GM11168 (cell line): ENCODE data around the gene CCSER1.
"Not testable (repeated sequence)": the region's sequence is repeated elsewhere in the genome, so short reads cannot be mapped to it uniquely, and the experiment has no call there.

Experiments used
- in situ Hi-C: fragments of 300-500 bp; cut with MboI; formaldehyde crosslinking; loops from one replicate; pipeline ENCODE4 v1.12.0; 2022; ENCODE audit warnings: low sequenced_read_pairs; ENCODE audit not compliant: unreplicated experiment

Gene CCSER1

DNA sequence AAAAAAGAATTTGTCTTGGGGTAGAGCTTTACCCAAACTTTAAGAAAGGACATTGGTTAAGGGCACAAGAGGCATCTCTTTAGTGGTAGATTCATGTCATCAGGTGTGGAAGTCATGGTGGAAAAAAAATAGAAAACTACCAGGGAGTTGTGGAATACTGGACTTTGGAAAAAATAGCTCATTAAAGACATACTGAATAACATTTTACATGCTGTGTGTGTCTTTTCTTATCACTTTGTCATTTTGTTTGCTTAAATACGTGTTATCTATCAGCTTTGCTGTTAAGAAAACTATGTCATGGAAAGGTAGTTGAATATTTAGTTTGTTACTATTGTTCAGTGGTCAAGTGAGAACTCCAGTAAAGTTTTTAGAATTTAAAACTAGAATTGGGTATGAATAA lies 147.0 kb downstream of the CCSER1 start:
- in situ Hi-C loops: no loop called here

DNA sequence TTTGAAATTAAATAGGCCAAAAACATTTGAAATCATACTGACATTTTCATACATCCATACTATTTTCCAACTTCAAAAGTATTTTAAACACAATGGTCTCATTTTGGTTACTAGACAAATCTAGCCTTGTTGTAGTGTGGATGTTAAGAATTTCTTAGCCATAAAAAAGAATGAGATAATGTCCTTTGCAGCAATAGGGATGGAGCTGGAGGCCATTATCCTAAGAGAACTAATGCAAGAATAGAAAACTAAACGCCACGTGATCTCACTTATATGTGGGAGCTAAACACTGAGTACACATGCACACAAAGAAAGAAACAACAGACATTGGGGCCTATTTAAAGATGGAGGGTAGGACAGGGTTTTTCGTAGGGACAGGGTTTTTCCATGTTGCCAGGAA lies 153.8 kb downstream of the CCSER1 start:
- in situ Hi-C loops: loop anchor here (25.0 kb wide), 1 partner anchor 169 kb away; no protein-coding TSS in a partner anchor

DNA sequence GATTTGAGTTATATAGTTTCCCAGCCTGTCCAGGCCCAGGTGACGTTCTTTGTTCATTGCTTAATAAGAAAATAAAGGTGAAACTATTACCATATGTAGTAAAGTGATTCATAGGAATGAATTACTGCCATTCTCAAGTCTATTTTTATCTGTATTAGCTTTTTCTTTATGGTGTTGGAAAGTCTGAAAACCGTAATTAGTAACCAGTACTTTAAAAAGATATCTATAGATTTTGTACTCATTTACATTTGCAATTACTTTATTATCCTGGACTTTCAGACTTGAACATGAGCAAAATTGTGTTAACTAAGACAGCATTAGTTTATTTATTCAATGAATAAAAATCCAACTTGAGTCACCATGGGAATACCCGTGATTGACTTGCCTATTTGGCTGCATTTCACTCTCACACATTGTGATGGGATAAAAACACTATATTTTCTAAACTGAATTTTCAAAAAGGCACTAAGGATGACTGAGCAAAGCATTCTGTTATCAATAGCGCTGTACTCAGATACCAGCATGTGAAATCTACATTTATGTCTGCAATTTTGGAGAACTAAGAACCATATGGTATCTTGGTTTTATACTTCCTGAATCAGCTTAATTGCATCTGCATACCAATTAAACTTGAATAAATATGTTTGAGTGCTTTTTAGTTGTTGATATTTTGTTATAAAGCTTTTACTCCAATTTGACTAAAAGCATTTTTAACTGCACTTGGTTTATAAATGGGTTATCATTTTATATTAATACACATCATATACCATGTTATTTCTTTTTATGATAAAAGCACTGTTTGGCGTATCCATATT lies 154.6 kb downstream of the CCSER1 start:
- in situ Hi-C loops: loop anchor here (25.0 kb wide), 1 partner anchor 169 kb away; no protein-coding TSS in a partner anchor

DNA sequence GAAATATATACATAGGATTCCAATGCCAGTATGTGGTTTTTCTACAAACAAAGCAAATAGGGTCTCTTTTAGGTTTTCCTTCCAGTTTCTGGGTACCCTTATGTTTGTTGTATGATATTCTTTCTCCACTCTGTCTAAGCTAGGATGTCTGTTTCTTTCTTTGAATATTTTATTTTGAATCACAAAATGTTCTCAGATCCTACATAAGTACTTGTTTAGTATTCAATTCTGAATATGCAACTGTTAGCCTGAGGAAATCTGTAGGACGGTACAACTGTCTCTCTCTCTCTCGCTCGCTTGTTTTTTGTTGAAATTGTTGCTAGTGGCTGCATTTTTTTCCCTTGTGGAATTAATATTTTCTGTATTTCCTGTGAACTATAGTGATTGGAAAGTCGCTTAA lies 163.2 kb downstream of the CCSER1 start:
- in situ Hi-C loops: loop anchor here (25.0 kb wide), 1 partner anchor 178 kb away; no protein-coding TSS in a partner anchor

DNA sequence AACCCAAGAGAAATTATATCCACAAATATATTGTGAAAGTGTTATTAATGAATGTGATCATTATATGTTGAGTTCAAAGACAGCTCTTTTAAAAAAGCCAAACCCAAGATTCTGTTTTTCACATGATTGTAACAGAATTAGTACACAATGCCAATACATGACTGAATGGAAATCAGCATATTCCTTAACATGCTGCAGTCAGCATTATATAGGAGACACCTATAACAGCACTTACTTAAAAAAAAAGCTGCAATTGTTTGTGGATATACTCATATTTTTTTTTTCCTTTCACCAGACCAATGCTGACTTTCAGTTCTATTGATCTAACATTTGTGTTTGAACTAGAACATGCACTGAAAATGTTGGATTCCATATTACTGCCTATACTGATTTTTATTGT lies 165.2 kb downstream of the CCSER1 start:
- in situ Hi-C loops: loop anchor here (25.0 kb wide), 1 partner anchor 180 kb away; no protein-coding TSS in a partner anchor

DNA sequence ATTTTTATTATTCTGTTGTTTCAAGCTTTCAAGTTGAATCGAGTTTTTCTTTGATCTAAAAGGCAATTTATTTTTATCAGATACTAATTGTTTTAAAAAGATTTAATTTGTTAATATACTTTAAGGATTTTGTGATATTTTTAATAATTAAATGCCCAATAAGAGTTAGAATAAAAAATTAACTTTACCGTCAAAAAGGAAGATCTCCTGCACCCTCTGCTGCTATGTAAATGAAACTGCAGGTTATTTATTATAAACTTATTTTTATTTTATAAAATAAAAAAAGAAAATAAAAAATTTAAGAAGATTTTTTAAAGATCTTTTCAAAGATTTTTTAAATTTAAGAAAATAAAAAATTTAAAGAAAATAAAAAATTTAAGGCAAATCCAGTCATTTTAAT lies 166.1 kb downstream of the CCSER1 start:
- in situ Hi-C loops: loop anchor here (25.0 kb wide), 1 partner anchor 181 kb away; no protein-coding TSS in a partner anchor

DNA sequence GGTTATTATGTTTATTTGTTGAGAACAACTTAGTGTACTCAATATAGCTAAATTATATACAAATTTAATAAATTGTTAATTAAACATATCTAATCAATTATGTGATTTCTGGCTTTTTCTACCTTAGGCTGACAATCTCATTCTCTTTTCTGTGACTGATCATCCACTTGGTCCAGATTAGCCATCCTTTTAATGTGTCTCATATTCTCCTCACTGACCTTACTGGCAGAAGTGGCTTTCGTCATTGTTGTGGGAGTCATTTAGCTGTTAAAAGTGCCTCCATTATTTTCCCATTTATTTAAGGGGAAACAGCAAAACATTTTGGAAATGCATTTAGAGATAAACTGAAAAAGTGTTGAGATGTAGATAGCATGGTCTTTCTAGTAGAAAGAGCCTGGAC lies 172.2 kb downstream of the CCSER1 start:
- in situ Hi-C loops: loop anchor here (25.0 kb wide), 1 partner anchor 187 kb away; no protein-coding TSS in a partner anchor

DNA sequence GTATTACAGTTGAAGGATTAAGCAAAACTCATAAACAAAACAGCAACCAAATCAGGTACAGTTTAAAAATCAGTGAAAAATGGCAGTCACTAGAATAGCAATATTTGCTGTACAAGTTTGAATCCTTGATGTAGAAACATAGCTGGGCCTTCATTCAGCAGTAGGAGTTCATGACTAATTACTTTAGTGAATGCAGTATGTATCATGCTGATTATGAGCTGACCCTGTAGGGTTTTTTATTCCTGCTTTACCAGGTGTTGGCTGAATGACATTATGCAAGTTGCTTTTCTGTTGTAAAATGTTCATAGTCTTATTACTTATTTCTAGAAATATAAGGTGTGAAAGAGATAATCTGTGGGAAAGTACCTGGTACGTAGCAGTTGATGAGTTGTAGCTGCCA lies 179.6 kb downstream of the CCSER1 start:
- in situ Hi-C loops: no loop called here

DNA sequence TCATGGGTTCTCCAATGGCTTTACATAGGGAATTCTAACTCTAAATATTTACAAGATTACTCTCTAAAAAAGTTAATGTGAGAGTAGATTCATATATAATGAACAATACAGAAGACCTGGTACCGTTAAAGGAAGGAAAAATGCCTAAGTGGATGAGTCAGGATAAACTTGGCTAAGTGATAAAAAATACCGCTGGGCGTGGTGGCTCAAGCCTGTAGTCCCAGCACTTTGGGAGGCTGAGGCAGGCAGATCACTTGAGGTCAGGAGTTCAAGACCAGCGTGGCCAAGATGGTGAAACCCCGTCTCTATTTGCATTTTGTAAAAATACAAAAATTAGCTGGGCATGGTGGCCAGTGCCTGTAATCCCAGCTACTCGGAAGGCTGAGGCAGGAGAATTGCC lies 189.9 kb downstream of the CCSER1 start:
- in situ Hi-C loops: not testable (repeated sequence)

DNA sequence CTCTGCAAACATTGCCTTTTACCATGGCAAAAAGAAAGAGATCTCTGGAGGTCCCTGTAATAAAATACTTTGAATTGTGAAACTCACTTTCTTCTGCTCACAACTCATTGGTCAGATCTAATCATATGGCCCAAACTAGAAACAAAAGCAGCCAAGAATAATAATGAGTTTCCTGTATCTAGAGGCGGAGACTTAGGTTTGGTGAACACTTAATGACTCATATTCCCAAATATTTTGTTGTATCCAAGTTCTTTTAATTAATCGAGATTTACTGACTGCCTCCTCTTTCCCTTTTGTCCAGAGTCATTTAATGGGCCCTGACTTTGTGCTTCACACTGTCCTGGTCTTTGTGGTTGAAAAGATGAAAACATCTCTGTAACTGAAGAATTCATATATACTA lies 190.6 kb downstream of the CCSER1 start:
- in situ Hi-C loops: no loop called here

DNA sequence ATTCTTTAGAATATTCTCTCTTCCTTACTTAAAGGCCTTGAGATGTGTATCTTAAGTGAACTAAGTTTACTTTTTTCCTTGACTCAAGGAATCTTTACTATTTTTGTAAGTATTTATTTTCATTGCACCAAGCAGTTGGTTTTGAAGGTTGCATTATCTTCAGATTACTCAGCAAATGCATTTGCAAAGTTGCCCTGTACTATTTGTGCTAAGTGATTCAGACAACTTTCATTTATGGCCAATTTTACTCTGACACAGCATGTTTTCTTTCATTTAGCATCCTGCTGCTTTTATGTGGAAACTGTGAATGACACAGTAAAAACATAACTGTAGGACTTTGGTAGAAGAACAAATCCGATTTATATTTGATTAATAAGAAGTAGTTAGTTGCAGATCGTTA lies 191.0 kb downstream of the CCSER1 start:
- in situ Hi-C loops: no loop called here

DNA sequence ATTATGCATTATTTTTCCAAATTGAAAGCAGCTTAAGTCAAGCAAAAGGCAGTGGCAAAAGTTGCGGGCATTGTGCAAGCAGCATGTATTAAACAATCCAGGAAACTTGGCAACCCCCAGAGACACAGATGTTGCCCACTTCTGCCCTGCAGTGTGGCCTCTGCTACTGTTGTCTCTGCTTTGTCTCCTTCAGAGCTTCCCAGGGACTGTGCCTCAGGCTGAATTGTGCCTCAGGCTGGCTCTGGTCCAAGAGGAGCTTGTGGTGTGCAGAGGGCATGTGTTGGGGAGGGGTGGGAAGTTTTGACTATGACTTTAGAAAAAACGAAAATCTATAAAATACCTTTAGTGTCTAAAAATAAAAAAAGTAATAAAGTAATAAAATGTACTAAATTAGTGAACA lies 201.4 kb downstream of the CCSER1 start:
- in situ Hi-C loops: no loop called here

DNA sequence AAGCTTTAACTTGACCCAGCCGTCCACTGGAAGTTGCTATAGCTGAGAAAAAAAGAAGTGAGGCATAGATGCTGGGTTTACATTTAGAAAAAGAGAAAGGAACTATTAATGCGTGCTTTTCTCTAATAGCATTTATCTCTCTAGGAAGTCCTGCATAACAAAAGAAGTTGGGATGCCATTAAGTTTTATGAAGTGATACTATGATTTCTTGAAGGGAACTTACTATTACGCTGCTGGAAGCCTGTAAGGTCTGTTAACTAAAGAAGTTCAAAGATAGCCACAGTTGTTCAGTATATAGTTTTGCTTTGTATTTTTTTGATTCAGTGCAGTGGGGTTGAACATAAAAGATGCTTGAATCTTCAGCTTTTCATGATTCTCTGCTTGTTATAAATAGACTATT lies 203.4 kb downstream of the CCSER1 start:
- in situ Hi-C loops: no loop called here

DNA sequence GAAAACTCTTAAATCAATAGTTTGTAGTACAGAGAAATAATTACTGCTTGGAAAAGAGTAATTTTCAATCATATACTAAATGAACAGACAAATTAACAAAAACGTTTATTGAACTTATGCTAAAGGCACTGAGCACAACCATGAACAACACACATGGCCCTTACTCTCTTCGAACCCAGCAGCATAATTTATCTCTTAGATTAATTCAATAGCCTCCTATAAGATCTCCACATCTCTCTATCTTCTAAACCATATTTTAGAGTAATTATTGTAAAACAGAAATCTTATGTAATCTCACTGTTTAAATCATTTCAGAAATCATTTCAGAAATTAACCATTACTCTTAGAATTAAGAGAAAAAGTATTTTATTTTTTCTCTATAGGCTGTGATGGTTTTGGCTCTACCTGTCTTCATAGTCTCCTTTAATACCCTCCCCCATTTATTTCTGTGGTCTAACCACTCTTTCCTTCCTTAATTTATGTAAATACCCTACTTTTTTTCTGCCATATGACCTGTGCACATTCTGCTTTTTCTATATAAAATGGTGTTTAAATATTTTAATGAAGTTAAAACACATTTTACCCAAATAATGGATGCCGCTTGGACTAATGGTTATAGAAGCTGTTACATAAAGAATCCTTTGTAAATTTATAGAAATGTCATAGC lies 218.5 kb downstream of the CCSER1 start:
- in situ Hi-C loops: no loop called here

DNA sequence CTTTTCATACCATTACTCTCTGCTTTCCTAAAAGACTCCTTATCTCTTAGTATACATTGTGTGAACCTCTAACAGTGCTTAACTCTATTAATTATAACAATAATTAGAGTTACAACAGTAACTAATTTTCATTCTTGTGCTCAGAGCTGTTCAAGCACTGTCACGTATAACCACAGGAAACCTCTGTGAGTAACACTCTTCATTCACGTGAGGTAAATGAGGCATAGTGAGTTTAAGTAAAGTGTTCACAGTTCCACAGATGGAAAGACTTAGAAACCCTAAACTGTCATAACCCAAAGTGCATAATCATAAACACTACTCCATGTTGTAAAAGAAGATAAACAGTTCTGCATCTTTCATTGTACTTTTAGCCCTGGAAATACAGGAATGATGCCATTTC lies 222.4 kb downstream of the CCSER1 start:
- in situ Hi-C loops: no loop called here

DNA sequence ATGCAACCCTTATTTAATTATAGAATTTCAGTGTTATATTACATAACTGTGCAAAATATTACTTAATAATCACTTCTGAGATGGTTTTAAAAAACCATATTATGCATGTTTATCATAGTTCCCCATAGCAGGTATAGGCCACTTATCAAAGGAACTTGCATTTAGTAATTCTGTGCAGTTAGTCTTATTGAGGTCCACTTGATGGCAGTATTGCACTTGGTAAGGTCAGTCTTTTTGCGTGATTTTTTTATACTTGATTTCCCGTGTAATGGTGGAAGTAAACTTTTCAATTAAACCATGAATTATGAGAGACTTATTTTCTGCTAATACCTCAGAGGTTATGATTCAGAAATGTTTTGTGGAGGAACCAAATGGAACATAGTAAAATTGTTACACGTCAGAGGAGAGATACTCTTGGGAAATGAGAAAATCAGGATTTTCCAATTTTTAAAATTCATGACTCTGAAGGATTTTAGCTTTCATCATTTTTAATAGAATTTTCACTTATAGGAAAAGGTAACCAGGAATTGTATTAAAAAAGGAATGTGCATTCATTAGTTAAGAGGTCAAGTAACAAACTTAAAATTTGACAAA lies 230.0 kb downstream of the CCSER1 start:
- in situ Hi-C loops: no loop called here

DNA sequence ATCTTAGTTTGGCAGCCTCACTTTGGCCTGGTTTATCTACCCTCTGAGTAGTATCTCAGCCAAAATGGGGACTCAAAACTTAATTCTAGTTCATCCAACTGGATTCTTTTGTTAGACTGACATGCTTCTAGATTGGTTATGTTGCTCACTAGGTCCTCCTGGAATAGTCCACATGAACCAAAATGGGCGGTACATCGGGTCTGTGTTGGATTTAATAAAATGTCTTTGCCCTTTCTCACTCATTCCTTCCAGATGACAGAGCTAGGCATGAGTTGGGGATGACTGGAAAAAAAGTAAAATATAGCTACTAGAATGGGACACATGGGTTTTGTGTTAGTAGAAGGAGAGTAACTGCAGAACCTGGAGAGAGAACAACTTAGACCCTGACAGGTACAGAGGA lies 247.9 kb downstream of the CCSER1 start:
- in situ Hi-C loops: no loop called here

DNA sequence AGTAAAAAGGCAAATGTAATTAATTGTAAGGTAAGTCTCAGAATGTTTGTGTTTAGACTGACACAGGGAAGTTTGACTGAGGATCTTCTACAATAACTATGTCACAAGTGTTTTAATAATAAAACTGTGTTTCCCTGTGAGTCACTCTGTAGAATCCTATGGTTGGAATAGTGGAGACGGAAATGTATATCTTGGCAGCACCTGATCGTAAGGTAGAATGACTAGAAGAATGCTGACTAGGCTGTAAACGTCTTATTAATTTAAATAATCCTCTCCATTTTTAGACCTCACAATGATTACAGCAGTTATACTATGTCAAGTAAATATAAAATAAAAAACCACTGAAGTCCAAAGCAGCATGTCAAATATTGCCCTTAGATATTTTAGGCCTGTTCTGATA lies 266.0 kb downstream of the CCSER1 start:
- in situ Hi-C loops: no loop called here

DNA sequence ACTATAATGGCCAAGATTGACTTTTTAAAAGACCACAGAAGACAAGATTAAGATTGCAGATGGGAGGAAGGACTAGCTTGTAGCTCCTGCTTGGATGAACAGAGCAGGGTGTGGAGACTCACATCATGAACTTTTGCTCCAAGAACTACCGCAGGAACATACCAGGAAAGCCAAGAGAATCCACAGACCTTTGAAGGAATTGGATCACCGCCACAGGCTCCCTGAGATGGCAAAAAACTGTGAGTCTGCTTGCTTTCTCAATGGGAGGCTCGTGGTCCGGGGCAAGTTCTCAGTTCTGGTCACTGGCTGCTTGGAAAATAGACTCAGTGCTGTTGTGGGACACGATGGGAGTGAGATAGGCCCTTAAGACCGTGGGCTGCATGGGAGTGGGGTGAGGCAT lies 276.6 kb downstream of the CCSER1 start:
- in situ Hi-C loops: no loop called here

DNA sequence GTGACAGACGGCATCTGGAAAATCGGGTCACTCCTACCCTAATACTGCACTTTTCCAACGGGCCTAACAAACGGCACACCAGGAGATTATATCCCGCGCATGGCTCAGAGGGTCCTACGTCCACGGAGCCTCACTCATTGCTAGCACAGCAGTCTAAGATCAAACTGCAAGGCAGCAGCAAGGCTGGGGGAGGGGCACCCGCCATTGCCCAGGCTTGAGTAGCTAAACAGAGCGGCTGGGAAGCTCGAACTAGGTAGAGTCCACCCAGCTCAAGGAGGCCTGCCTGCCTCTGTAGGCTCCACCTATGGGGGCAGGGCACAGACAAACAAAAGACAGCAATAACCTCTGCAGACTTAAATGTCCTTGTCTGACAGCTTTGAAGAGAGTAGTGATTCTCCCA lies 280.7 kb downstream of the CCSER1 start:
- in situ Hi-C loops: not testable (repeated sequence)

DNA sequence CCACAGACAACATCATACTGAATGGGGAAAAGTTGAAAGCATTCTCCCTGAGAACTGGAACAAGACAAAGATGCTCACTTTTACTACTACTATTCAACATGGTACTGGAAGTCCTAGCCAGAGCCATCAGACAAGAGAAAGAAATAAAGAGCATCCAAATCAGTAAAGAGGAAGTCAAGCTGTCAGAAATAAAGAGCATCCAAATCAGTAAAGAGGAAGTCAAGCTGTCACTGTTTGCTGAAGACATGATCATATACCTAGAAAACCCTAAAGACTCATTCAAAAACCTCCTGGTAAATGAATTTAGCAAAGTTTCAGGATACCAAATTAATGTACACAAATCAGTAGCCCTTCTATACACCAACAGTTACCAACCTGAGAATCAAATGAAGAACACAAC lies 285.6 kb downstream of the CCSER1 start:
- in situ Hi-C loops: not testable (repeated sequence)
